ENCODE data around the gene SLC15A4.

SLC15A4 gene

GRCh38 chr12:128823916-128824839 is at the start of gene SLC15A4:
TSS of gene SLC15A4 (minus strand) at chr12:128823958. CDS start at chr12:128823943, 15 bp downstream.
- H3K9me3 Mint-ChIP-seq: no peaks in the 10 kb centered on the region
- peaks cover 33% of the 10 kb centered on the region for H3K4me1 Mint-ChIP-seq
- H3K27ac Mint-ChIP-seq: peak within 1 kb of the TSS; percentile 85
- ATAC-seq (ENCODE audit: low read depth): peak; percentile 80
- H3K27me3 Mint-ChIP-seq: no peaks in the 10 kb centered on the region
- DNase-seq (ENCODE audit: low spot score in 2 of 2): peak; percentile 93
- peak within 1 kb of the TSS; percentile 87 for H3K4me3 Mint-ChIP-seq
- peaks cover 2% of the 10 kb centered on the region for H3K36me3 Mint-ChIP-seq

GRCh38 chr12:128872303-128872702 is 48.5 kb upstream of the SLC15A4 start:
- Mint-ChIP-seq H3K36me3 (peaks cover 6% of the 10 kb centered on the region), H3K4me3 (no peak overlapping the region), H3K27me3 (no peaks in the 10 kb centered on the region), H3K4me1 (no peaks in the 10 kb centered on the region), H3K27ac (no peak overlapping the region), H3K9me3 (peaks cover 8% of the 10 kb centered on the region)
- no peak for DNase-seq (ENCODE audit: low spot score in 2 of 2)
- no peak for ATAC-seq (ENCODE audit: low read depth)

DNA sequence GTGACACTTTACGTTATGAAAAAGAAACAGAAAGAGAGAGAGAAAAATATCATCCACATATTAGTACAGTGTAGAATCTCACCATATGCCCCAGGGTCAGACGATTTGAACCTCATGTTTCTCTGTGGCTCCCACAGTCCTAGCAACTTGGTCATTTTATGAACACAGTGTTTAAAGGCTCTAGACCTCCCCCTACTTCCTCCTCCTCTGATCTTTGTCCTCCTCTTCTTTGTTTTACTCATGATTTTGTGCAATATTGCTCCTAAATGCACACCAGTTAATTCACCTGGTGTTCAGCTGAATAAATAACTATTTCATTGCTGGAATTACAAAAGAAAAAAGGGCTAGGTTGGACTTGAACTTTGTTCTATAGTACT is 47.7 kb upstream of the SLC15A4 start:
- no peak overlapping the region for H3K27ac Mint-ChIP-seq
- H3K4me1 Mint-ChIP-seq: no peaks in the 10 kb centered on the region
- H3K9me3 Mint-ChIP-seq: peaks cover 8% of the 10 kb centered on the region
- ATAC-seq (ENCODE audit: low read depth): no peak
- no peaks in the 10 kb centered on the region for H3K27me3 Mint-ChIP-seq
- H3K4me3 Mint-ChIP-seq: no peak overlapping the region
- no peak for DNase-seq (ENCODE audit: low spot score in 2 of 2)
- H3K36me3 Mint-ChIP-seq: peaks cover 6% of the 10 kb centered on the region

GRCh38 chr12:128867466-128867865 is 43.7 kb upstream of the SLC15A4 start:
- Mint-ChIP-seq H3K9me3 (no peaks in the 10 kb centered on the region), H3K27ac (no peak overlapping the region), H3K36me3 (no peaks in the 10 kb centered on the region), H3K4me3 (no peak overlapping the region), H3K27me3 (no peaks in the 10 kb centered on the region), H3K4me1 (peaks cover 3% of the 10 kb centered on the region)
- no peak for ATAC-seq (ENCODE audit: low read depth)
- DNase-seq (ENCODE audit: low spot score in 2 of 2): no peak

- Mint-ChIP-seq H3K4me1 (peaks cover 3% of the 10 kb centered on the region), H3K4me3 (no peak overlapping the region), H3K27me3 (peaks cover 4% of the 10 kb centered on the region), H3K27ac (no peak overlapping the region), H3K9me3 (no peaks in the 10 kb centered on the region), H3K36me3 (no peaks in the 10 kb centered on the region)
- DNase-seq (ENCODE audit: low spot score in 2 of 2) (no peak), ATAC-seq (ENCODE audit: low read depth) (no peak)
These were observed 40.9 kb upstream of the SLC15A4 start for GRCh38 chr12:128864516-128865186.

DNA sequence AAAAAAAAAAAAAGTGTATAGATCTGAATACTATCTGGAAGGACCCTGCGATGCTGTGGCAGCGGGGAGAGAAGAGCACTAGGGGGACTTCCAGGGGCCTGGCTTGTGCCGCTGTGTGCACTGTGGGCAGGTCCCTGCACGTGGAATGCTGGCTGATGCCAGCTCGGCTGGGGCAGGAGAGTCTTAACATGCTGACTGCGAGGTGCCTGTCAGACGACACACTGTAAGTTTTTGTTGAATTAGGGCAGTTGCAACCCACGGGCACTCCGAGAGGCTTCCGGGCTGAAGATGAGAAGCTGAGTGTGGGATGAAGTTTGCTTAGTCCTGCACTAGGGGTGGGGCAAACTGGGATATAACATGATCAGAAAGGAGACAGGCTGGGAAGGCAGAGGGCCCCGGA is 40.2 kb upstream of the SLC15A4 start:
- no peaks in the 10 kb centered on the region for H3K36me3 Mint-ChIP-seq
- no peak overlapping the region for H3K4me3 Mint-ChIP-seq
- no peak for DNase-seq (ENCODE audit: low spot score in 2 of 2)

GRCh38 chr12:128861226-128862016 is 37.7 kb upstream of the SLC15A4 start:
- Mint-ChIP-seq H3K27me3 (peaks cover 9% of the 10 kb centered on the region), H3K4me1 (peaks cover 3% of the 10 kb centered on the region), H3K4me3 (no peak overlapping the region), H3K27ac (no peak overlapping the region), H3K36me3 (no peaks in the 10 kb centered on the region), H3K9me3 (no peaks in the 10 kb centered on the region)
- ATAC-seq (ENCODE audit: low read depth): no peak
- no peak for DNase-seq (ENCODE audit: low spot score in 2 of 2)

More for the DNA sequence above, 40.2 kb upstream of the SLC15A4 start:
- Mint-ChIP-seq H3K4me1 (peaks cover 3% of the 10 kb centered on the region), H3K27ac (no peak overlapping the region), H3K9me3 (no peaks in the 10 kb centered on the region), H3K27me3 (peaks cover 8% of the 10 kb centered on the region)
- no peak for ATAC-seq (ENCODE audit: low read depth)

- Mint-ChIP-seq H3K4me3 (no peak overlapping the region), H3K4me1 (peaks cover under 1% of the 10 kb centered on the region)
These were observed 35.6 kb upstream of the SLC15A4 start for GRCh38 chr12:128859311-128859710.

DNA sequence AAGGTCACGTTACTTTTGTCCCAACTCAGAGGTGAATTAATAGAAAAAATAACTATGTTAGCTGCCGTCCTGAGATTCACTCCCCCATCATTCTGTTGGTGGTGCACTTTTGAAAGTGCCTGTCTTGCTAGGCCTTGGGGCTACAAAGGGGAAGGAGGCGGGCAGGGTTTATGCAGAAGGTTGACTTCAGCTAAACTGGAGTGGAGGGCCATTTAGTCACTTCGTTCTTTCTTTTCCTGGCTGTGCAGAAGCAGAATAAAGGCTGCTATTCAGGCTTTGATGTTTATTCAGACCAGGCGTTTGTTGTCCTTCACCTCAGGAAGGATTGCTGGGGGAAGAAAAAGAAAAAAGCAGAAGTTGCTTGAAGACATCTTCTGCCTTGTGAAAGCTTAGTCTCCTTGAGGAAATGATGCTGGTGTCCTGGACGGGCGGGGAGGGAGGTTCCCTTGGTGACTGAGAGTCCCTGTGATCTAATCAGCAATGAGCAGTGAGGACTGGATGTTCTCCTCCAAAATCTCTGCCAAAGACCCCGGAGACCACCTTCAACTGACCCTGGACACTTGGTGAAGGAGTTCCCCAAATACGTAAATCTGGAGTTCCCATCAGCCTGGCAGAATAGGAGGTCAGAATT is 33.5 kb upstream of the SLC15A4 start:
- DNase-seq (ENCODE audit: low spot score in 2 of 2) (no peak), ATAC-seq (ENCODE audit: low read depth) (no peak)
- peaks cover 3% of the 10 kb centered on the region for H3K4me1 Mint-ChIP-seq
- no peak overlapping the region for H3K4me3 Mint-ChIP-seq
- no peaks in the 10 kb centered on the region for H3K9me3 Mint-ChIP-seq
- H3K27me3 Mint-ChIP-seq: peaks cover 23% of the 10 kb centered on the region
- no peak overlapping the region for H3K27ac Mint-ChIP-seq
- H3K36me3 Mint-ChIP-seq: no peaks in the 10 kb centered on the region

More at GRCh38 chr12:128859311-128859710, 35.6 kb upstream of the SLC15A4 start:
- ATAC-seq (ENCODE audit: low read depth) (no peak), DNase-seq (ENCODE audit: low spot score in 2 of 2) (no peak)
- Mint-ChIP-seq H3K27ac (no peak overlapping the region), H3K36me3 (no peaks in the 10 kb centered on the region), H3K27me3 (peaks cover 17% of the 10 kb centered on the region), H3K9me3 (no peaks in the 10 kb centered on the region)

DNA sequence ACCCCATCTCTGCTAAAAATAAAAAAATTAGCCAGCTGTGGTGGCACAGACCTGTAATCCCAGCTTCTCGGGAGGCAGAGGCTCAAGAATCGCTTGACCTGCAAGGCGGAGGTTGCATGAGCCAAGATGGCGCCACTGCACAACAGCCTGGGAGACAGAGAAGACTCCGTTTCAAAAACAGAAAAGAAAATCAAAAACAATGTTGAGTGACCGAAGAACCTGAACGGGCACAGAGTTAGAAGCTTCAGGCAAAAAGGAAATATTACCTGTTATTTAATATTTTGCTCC is 33.0 kb upstream of the SLC15A4 start:
- Mint-ChIP-seq H3K36me3 (no peaks in the 10 kb centered on the region), H3K9me3 (no peaks in the 10 kb centered on the region), H3K4me3 (no peak overlapping the region), H3K27me3 (peaks cover 25% of the 10 kb centered on the region), H3K4me1 (peaks cover 3% of the 10 kb centered on the region), H3K27ac (no peak overlapping the region)
- ATAC-seq (ENCODE audit: low read depth): no peak
- no peak for DNase-seq (ENCODE audit: low spot score in 2 of 2)

DNA sequence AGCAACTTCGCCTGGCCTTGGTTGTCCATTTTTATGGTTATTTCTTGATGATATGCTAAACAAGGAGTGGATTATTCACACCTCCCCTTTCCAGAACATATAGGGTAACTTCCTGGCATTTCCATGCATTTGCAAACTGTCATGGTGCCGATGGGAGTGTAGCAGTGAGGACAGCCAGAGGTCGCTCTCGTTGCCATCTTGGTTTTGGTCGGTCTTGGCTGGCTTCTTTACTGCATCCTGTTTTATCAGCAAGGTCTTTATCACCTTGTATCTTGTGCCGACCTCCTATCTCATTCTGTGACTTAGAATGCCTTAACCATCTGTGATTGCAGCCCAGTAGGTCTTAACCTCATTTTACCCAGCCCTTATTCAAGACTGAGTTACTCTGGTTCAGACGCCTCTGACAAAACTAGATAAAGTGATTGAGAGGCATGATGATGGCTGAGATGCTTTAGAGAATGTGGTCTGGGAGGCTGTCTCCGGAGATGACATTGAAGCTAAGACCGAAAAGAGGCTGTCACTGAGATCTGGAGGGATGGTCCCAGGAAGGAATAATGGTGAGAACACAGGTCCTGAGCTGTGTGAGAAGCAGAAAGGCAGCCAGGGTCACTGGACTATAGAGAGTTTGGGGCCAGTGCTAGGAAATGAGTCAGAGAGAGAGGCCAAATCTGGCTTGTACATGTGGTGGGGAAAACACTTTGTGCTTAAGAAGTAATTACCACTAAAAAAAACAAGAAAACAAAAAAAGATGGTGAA is 32.5 kb upstream of the SLC15A4 start:
- DNase-seq (ENCODE audit: low spot score in 2 of 2) (no peak), ATAC-seq (ENCODE audit: low read depth) (no peak)
- H3K27me3 Mint-ChIP-seq: peaks cover 22% of the 10 kb centered on the region
- H3K9me3 Mint-ChIP-seq: no peaks in the 10 kb centered on the region
- no peak overlapping the region for H3K27ac Mint-ChIP-seq
- no peaks in the 10 kb centered on the region for H3K36me3 Mint-ChIP-seq
- no peak overlapping the region for H3K4me3 Mint-ChIP-seq
- peaks cover 3% of the 10 kb centered on the region for H3K4me1 Mint-ChIP-seq

- Mint-ChIP-seq H3K4me1 (peaks cover 3% of the 10 kb centered on the region), H3K4me3 (peak overlapping the region; percentile 61), H3K27me3 (peaks cover 18% of the 10 kb centered on the region)
These were observed 29.9 kb upstream of the SLC15A4 start for GRCh38 chr12:128853600-128854197.

More at GRCh38 chr12:128853600-128854197, 29.9 kb upstream of the SLC15A4 start:
- Mint-ChIP-seq H3K36me3 (no peaks in the 10 kb centered on the region), H3K9me3 (no peaks in the 10 kb centered on the region), H3K27ac (no peak overlapping the region)
- DNase-seq (ENCODE audit: low spot score in 2 of 2) (peak in 1 of 2 donors; percentile 9), ATAC-seq (ENCODE audit: low read depth) (peak; percentile 45)

Data from memory B cell (primary cell).